ENCODE results near the gene SMPD1.

SMPD1 gene

DNA sequence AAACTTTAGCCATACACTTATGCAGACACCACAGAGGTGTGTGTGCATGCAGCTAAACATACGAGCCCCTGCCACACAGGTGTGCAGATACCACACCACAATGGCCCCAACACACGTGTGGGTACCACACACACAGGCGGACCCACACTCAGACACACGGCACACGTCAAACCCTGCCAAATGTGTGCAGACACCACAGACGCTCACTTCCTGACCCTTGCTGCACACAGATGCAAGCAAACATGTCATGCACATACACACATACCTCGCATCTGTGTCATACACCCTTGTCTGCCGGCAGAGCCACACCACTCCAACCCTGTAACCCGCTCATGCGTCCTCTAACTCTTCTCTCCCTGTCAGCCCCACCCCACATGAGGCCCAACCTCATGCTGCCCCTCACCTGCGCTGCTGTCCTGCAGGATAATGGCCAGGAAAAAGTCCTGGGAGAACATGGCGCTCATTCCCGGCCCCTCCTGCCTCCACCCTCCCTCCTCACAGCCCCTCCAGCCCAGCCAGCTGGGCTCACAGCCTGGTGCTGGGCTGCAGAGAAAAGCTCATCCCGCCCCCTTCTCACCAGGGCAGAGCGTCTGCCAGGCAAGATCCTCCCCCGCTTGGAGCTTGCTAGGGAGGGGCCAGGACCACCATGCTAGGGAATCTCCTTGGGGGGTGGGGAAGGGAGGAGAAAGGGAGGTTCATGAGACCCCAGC lies 14.2 kb downstream of the SMPD1 start:
- H3K4me3 ChIP-seq (ENCODE audit: low read length, poor library complexity, severe bottlenecking) = no peak overlapping the region
- no peak overlapping the region for H3K9ac ChIP-seq (ENCODE audit: low read depth, low read length, poor library complexity, severe bottlenecking)
- no peaks in the 10 kb centered on the region for H3K79me2 ChIP-seq (ENCODE audit: insufficient read depth, low read length)
- peaks cover 34% of the 10 kb centered on the region for H3K4me1 ChIP-seq (ENCODE audit: insufficient read depth, low read length, poor library complexity, severe bottlenecking)
- no peak overlapping the region for H3K4me2 ChIP-seq (ENCODE audit: low read depth, low read length, poor library complexity, severe bottlenecking)
- H4K20me1 ChIP-seq (ENCODE audit: insufficient read depth, low read length, poor library complexity, severe bottlenecking) = no peaks in the 10 kb centered on the region
- H3F3A ChIP-seq (ENCODE audit: low read depth) = no peaks in the 10 kb centered on the region
- no peaks in the 10 kb centered on the region for H3K9me2 ChIP-seq (replicated peaks; ENCODE audit: low read depth, low read length)
- H2AFZ ChIP-seq (ENCODE audit: low read length) = no peak overlapping the region
- no peaks in the 10 kb centered on the region for H3K9me3 ChIP-seq (ENCODE audit: insufficient read depth, low read depth, low read length)
- no peaks in the 10 kb centered on the region for H3K36me3 ChIP-seq (ENCODE audit: insufficient read depth, low read length)
- TF ChIP-seq EZH2phosphoT487 (IDR thresholded peaks at IDR 0.05; ENCODE audit: borderline replicate concordance) = no peak
- TF ChIP-seq, protein P1, sequence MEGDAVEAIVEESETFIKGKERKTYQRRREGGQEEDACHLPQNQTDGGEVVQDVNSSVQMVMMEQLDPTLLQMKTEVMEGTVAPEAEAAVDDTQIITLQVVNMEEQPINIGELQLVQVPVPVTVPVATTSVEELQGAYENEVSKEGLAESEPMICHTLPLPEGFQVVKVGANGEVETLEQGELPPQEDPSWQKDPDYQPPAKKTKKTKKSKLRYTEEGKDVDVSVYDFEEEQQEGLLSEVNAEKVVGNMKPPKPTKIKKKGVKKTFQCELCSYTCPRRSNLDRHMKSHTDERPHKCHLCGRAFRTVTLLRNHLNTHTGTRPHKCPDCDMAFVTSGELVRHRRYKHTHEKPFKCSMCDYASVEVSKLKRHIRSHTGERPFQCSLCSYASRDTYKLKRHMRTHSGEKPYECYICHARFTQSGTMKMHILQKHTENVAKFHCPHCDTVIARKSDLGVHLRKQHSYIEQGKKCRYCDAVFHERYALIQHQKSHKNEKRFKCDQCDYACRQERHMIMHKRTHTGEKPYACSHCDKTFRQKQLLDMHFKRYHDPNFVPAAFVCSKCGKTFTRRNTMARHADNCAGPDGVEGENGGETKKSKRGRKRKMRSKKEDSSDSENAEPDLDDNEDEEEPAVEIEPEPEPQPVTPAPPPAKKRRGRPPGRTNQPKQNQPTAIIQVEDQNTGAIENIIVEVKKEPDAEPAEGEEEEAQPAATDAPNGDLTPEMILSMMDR (conservative IDR thresholded peaks at IDR 0.05; ENCODE audit: low read length) = no peak
- H3K27me3 ChIP-seq (ENCODE audit: insufficient read depth, low read length, poor library complexity, severe bottlenecking) = no peaks in the 10 kb centered on the region

DNA sequence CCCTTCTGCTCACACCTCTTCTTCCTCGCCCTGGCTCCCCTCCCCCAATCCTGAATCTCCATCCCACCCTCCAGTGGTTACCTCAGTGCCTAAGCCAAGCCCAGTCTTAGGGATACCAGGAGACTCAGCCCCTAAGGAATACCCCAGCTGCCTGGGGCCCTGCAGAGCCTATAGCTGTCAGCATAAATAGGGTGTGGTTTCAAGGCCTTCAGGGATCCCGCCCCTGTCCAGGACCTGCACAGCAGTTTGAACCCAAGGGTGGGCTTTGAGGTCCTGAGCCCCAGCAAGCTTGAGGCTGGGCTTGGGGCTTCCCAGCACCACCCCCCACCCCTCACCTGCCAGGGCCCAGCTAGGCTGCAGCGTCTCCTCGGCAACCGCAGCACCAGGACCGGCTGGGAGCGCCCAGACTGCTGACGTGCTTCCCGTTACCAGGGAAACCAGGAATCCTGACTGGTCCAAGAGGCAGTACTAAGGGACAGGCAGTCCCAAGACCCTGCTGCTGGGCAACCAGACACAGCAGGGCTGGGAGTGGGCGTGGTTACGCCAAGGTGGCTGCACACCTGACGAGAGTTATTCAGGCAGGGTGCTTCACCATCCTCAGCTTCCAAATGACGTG lies 14.9 kb downstream of the SMPD1 start:
- Histone ChIP-seq H3K4me3 (ENCODE audit: low read length, poor library complexity, severe bottlenecking) (no peak overlapping the region), H4K20me1 (ENCODE audit: insufficient read depth, low read length, poor library complexity, severe bottlenecking) (no peaks in the 10 kb centered on the region), H3K27me3 (ENCODE audit: insufficient read depth, low read length, poor library complexity, severe bottlenecking) (no peaks in the 10 kb centered on the region), H3K9me2 (replicated peaks; ENCODE audit: low read depth, low read length) (no peaks in the 10 kb centered on the region), H3K4me2 (ENCODE audit: low read depth, low read length, poor library complexity, severe bottlenecking) (no peak overlapping the region), H3K9ac (ENCODE audit: low read depth, low read length, poor library complexity, severe bottlenecking) (no peak overlapping the region), H3K4me1 (ENCODE audit: insufficient read depth, low read length, poor library complexity, severe bottlenecking) (peaks cover 34% of the 10 kb centered on the region), H3K9me3 (ENCODE audit: insufficient read depth, low read depth, low read length) (no peaks in the 10 kb centered on the region), H2AFZ (ENCODE audit: low read length) (no peak overlapping the region), H3K79me2 (ENCODE audit: insufficient read depth, low read length) (no peaks in the 10 kb centered on the region), H3K36me3 (ENCODE audit: insufficient read depth, low read length) (no peaks in the 10 kb centered on the region), H3F3A (ENCODE audit: low read depth) (no peaks in the 10 kb centered on the region)
- no peak for TF ChIP-seq EZH2phosphoT487 (IDR thresholded peaks at IDR 0.05; ENCODE audit: borderline replicate concordance)
- TF ChIP-seq, protein P1 (conservative IDR thresholded peaks at IDR 0.05; ENCODE audit: low read length) = no peak

DNA sequence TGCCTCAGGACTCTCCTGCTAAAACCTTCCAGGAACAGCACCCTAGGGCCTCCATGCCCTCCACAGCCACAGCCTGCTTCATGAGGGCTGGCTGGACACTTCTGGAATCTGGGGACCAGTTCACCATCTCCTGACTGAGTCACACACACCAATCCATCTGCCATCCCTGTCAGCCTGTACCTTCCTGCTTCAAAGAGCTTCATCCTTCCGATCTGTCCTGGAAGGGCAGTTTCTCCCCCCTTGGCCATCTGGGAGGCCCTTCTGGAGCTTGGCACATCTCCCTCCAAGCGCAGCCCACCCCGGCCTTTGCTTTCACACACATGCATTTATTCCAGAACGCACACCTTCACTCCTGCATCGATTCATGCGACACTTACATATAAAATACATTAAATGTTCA lies 15.6 kb downstream of the SMPD1 start:
- H2AFZ ChIP-seq (ENCODE audit: low read length) = no peak overlapping the region
- H3K27me3 ChIP-seq (ENCODE audit: insufficient read depth, low read length, poor library complexity, severe bottlenecking) = no peaks in the 10 kb centered on the region
- no peaks in the 10 kb centered on the region for H3F3A ChIP-seq (ENCODE audit: low read depth)
- H3K9me2 ChIP-seq (replicated peaks; ENCODE audit: low read depth, low read length) = no peaks in the 10 kb centered on the region
- H4K20me1 ChIP-seq (ENCODE audit: insufficient read depth, low read length, poor library complexity, severe bottlenecking) = no peaks in the 10 kb centered on the region
- H3K9me3 ChIP-seq (ENCODE audit: insufficient read depth, low read depth, low read length) = no peaks in the 10 kb centered on the region
- TF ChIP-seq, protein P1 (conservative IDR thresholded peaks at IDR 0.05; ENCODE audit: low read length) = no peak
- H3K4me1 ChIP-seq (ENCODE audit: insufficient read depth, low read length, poor library complexity, severe bottlenecking) = peaks cover 34% of the 10 kb centered on the region
- no peak overlapping the region for H3K4me3 ChIP-seq (ENCODE audit: low read length, poor library complexity, severe bottlenecking)
- H3K36me3 ChIP-seq (ENCODE audit: insufficient read depth, low read length) = no peaks in the 10 kb centered on the region
- no peak overlapping the region for H3K4me2 ChIP-seq (ENCODE audit: low read depth, low read length, poor library complexity, severe bottlenecking)
- no peak overlapping the region for H3K9ac ChIP-seq (ENCODE audit: low read depth, low read length, poor library complexity, severe bottlenecking)
- no peaks in the 10 kb centered on the region for H3K79me2 ChIP-seq (ENCODE audit: insufficient read depth, low read length)

All from Loucy (cell line).